Right lobe of liver (tissue), 4 donors: ENCODE measurements around the gene FBXO9.

ENCODE experiments used
- CTCF ChIP-seq, 4 donors: fragments of 200-600 bp in 3 of 4; fragments of 450-650 bp in 1 of 4; IDR thresholded peaks; one replicate each; pipeline versions ENCODE4 v1.5.1 to v1.8.0; 2016 to 2022; ENCODE audit warnings: antibody characterized with exemption in 4 of 4, mild to moderate bottlenecking in 2 of 4
- POLR2A ChIP-seq: fragments of 450-650 bp; IDR thresholded peaks from one replicate; pipeline ENCODE4 v1.6.1; 2017; ENCODE audit warnings: antibody characterized with exemption, mild to moderate bottlenecking
- donor health status: DM: no; HTN: no; CAD: no.
- donor health status: DM: no; HTN: no; CAD: no.
- donor health status: DM: no; HTN: yes; CAD: no.

- no peak for TF ChIP-seq CTCF (IDR thresholded peaks at IDR 0.05)
- TF ChIP-seq POLR2A = no peak
These were observed 843 bp downstream of the FBXO9 start for GRCh38 chr6:53066077-53066417.
